Trophoblast cell (in vitro differentiated cells and primary cell): ENCODE results near the gene P2RX7.
"Not testable (repeated sequence)": the region's sequence is repeated elsewhere in the genome, so short reads cannot be mapped to it uniquely, and the experiment has no call there.

Source experiments
- DNase-seq, 2 donors: peaks; one replicate each; pipeline ENCODE4 v3.0.0-alpha.2; 2016
- H2AFZ ChIP-seq: 2 replicates; pipeline ENCODE4 v1.6.1; 2013; ENCODE audit warnings: low read length, moderate library complexity, mild to moderate bottlenecking; ENCODE audit not compliant: insufficient read depth, poor library complexity
- H2AK5ac ChIP-seq: 2 replicates; pipeline ENCODE4 v1.6.1; 2013; ENCODE audit warnings: mild to moderate bottlenecking, low read length
- H2BK120ac ChIP-seq: 2 replicates; pipeline ENCODE4 v1.6.1; 2013; ENCODE audit warnings: low read length, mild to moderate bottlenecking, moderate library complexity; ENCODE audit not compliant: insufficient read depth, poor library complexity
- H2BK12ac ChIP-seq: 2 replicates; pipeline ENCODE4 v1.6.1; 2013; ENCODE audit warnings: mild to moderate bottlenecking, low read length, moderate library complexity
- H2BK5ac ChIP-seq: 2 replicates; pipeline ENCODE4 v1.6.1; 2013; ENCODE audit warnings: low read length, low read depth, moderate library complexity, mild to moderate bottlenecking; ENCODE audit not compliant: poor library complexity
- H3K14ac ChIP-seq: 2 replicates; pipeline ENCODE4 v1.6.1; 2013; ENCODE audit warnings: mild to moderate bottlenecking, low read length
- H3K18ac ChIP-seq: 2 replicates; pipeline ENCODE4 v1.6.1; 2013; ENCODE audit warnings: mild to moderate bottlenecking, low read length
- H3K23ac ChIP-seq: 2 replicates; pipeline ENCODE4 v1.6.1; 2013; ENCODE audit warnings: low read length
- H3K27ac ChIP-seq: 2 replicates; pipeline ENCODE4 v1.5.1; 2013; ENCODE audit warnings: low read depth, mild to moderate bottlenecking, inconsistent platforms, low read length, moderate library complexity
- H3K27me3 ChIP-seq: 2 replicates; pipeline ENCODE4 v1.6.1; 2013; ENCODE audit warnings: inconsistent platforms, mild to moderate bottlenecking, low read length, moderate library complexity; ENCODE audit not compliant: insufficient read depth
- H3K36me3 ChIP-seq, 2 experiments: 1 replicate in 1 of 2; 2 replicates in 1 of 2; pipeline ENCODE4 v1.6.1; 2013; ENCODE audit warnings: low read length in 2 of 2, mild to moderate bottlenecking in 2 of 2, moderate library complexity in 1 of 2; ENCODE audit not compliant: insufficient read depth in 2 of 2, control insufficient read depth in 1 of 2
- H3K4ac ChIP-seq: 2 replicates; pipeline ENCODE4 v1.6.1; 2013; ENCODE audit warnings: low read depth, mild to moderate bottlenecking, low read length, moderate library complexity
- H3K4me1 ChIP-seq, 2 experiments: 1 replicate in 1 of 2; 2 replicates in 1 of 2; pipeline ENCODE4 v1.6.1; 2013; ENCODE audit warnings: low read length in 2 of 2, mild to moderate bottlenecking in 2 of 2, moderate library complexity in 1 of 2; ENCODE audit not compliant: insufficient read depth in 2 of 2, control insufficient read depth in 1 of 2
- H3K4me2 ChIP-seq: 2 replicates; pipeline ENCODE4 v1.6.1; 2013; ENCODE audit warnings: inconsistent platforms, mild to moderate bottlenecking, low read length, moderate library complexity
- H3K4me3 ChIP-seq: 2 replicates; pipeline ENCODE4 v1.5.1; 2013; ENCODE audit warnings: mild to moderate bottlenecking, low read depth, low read length, inconsistent platforms
- H3K79me1 ChIP-seq: one replicate; pipeline ENCODE4 v1.6.1; 2013; ENCODE audit warnings: low read length
- H3K79me2 ChIP-seq: 2 replicates; pipeline ENCODE4 v1.6.1; 2013; ENCODE audit warnings: low read length, mild to moderate bottlenecking; ENCODE audit not compliant: control insufficient read depth, insufficient read depth, poor library complexity
- H3K9ac ChIP-seq: 2 replicates; pipeline ENCODE4 v1.6.1; 2013; ENCODE audit warnings: mild to moderate bottlenecking, low read length
- H3K9me3 ChIP-seq: 2 replicates; pipeline ENCODE4 v1.6.1; 2013; ENCODE audit warnings: low read depth, mild to moderate bottlenecking, control low read depth, inconsistent platforms, low read length; ENCODE audit not compliant: insufficient read depth
- H4K12ac ChIP-seq: 2 replicates; pipeline ENCODE4 v1.6.1; 2013; ENCODE audit warnings: low read depth, mild to moderate bottlenecking, low read length, moderate library complexity
- H4K8ac ChIP-seq: 2 replicates; pipeline ENCODE4 v1.6.1; 2013; ENCODE audit warnings: low read depth, mild to moderate bottlenecking, low read length, moderate library complexity
- H4K91ac ChIP-seq: one replicate; pipeline ENCODE4 v1.6.1; 2013; ENCODE audit warnings: low read depth, mild to moderate bottlenecking, low read length, moderate library complexity
- WGBS: extraction: QIAGEN DNeasy Blood & Tissue Kit; methylation state at CpG from one replicate; pipeline ENCODE4 v1.1.7; 2013; ENCODE audit warnings: missing lambda C conversion rate; ENCODE audit not compliant: insufficient read length, insufficient coverage; ENCODE audit errors: extremely low coverage; 5-methylcytosine and 5-hydroxymethylcytosine counted together

P2RX7 gene

DNA sequence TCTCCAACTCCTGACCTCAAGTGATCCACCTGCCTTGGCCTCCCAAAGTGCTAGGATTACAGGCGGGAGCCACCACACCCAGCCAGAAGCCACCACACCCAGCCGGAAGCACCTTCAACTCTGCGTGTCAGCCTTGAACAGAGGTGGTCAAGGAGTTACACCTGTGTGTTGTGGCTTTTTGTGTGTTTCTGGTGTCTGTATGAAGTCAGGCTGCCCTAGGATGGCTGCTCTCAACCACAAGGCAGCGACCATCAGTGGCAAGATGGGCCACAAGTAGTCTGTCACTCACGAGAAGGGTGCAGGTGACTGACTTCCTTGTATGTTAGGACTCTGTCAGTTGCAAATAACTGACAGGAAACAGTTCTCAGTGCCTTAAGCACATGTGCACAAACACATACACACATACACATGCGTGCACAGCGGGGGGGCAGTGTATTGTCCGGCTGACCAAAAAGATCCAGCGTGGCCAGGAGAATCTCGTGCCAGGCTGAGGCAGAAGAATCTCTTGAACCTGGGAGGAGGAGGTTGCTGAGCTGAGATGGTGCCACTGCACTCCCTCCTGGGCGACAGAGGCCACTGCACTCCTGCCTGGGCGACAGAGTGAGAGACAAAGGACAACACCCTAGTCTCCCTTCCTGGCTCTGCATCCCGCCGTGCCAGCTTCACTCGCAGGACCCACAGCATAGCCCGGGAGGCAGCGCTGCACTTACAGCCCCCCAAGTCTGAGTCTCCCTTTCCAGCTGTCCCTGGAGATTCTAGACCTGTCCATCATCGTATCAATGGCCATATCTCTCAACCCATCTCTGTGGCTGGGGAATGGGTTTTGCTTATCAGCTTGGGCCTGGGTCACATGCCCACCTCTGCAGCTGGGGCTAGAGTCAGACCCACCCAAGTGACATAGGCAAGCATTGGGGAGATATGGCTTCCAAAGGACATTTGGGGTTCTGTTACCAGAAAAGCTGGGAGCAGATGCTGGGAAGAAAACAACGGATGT, 90.9 kb downstream of the P2RX7 start:
- H3K4me1 ChIP-seq, result peaks cover 0 to 2% of the 10 kb centered on the region in 2 experiments
- no peaks in the 10 kb centered on the region for H3K27me3 ChIP-seq
- peaks cover 12 to 16% of the 10 kb centered on the region in 2 experiments for H3K36me3 ChIP-seq
- H3K4ac ChIP-seq, result no peak overlapping the region
- H3K79me1 ChIP-seq, result peaks cover 3% of the 10 kb centered on the region
- no peak overlapping the region for H2BK120ac ChIP-seq
- H3K27ac ChIP-seq, result no peak overlapping the region
- no peak overlapping the region for H3K4me2 ChIP-seq
- no peak overlapping the region for H2AK5ac ChIP-seq
- H3K23ac ChIP-seq, result no peak overlapping the region
- H3K9ac ChIP-seq, result no peak overlapping the region
- H4K91ac ChIP-seq, result no peak overlapping the region
- H2BK5ac ChIP-seq, result no peak overlapping the region
- no peak overlapping the region for H3K14ac ChIP-seq
- H4K12ac ChIP-seq, result no peak overlapping the region
- H3K18ac ChIP-seq, result no peak overlapping the region
- no peak overlapping the region for H4K8ac ChIP-seq
- no peak overlapping the region for H2AFZ ChIP-seq
- H2BK12ac ChIP-seq, result no peak overlapping the region
- H3K4me3 ChIP-seq, result no peak overlapping the region
- H3K79me2 ChIP-seq, result no peaks in the 10 kb centered on the region
- H3K9me3 ChIP-seq, result no peaks in the 10 kb centered on the region
- DNase-seq, result no peak
- WGBS, result no CpG with 5 or more reads among the region's 19 CpGs

GRCh38 chr12:121224591-121224990, 91.9 kb downstream of the P2RX7 start:
- no peak for DNase-seq
- Histone ChIP-seq H4K8ac (no peak overlapping the region), H3K9ac (no peak overlapping the region), H2AFZ (no peak overlapping the region), H2AK5ac (no peak overlapping the region), H2BK5ac (no peak overlapping the region), H3K23ac (no peak overlapping the region), H3K36me3 (peaks cover 17 to 22% of the 10 kb centered on the region in 2 experiments), H3K27ac (no peak overlapping the region), H3K4me1 (peaks cover 6% of the 10 kb centered on the region in 2 experiments), H3K27me3 (no peaks in the 10 kb centered on the region), H3K14ac (no peak overlapping the region), H3K4me2 (no peak overlapping the region), H3K79me2 (no peaks in the 10 kb centered on the region), H3K4ac (no peak overlapping the region), H4K91ac (no peak overlapping the region), H4K12ac (no peak overlapping the region), H2BK12ac (no peak overlapping the region), H3K4me3 (no peak overlapping the region), H3K9me3 (no peaks in the 10 kb centered on the region), H3K18ac (no peak overlapping the region), H3K79me1 (peaks cover 13% of the 10 kb centered on the region), H2BK120ac (no peak overlapping the region)
- no CpG with 5 or more reads among the region's 8 CpGs for WGBS

DNA sequence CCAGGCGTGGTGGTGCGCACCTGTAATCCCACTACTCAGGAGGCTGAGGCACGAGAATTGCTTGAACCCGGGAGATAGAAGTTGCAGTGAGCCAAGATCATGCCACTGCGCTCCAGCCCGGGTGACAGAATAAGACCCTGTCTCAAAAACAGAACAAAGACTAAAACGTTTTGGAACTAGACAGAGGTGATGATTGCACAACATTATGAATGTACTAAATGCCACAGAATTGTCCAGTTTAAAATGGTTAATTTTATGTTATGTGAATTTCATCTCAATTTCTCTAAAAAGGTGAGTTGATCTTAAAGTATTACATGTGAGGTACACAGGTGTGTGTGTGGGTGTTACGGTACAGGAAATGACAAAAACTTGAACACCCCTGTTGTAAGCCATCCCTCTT, 93.7 kb downstream of the P2RX7 start:
- Histone ChIP-seq H4K12ac (no peak overlapping the region), H3K9ac (no peak overlapping the region), H4K91ac (no peak overlapping the region), H3K4me3 (no peak overlapping the region), H3K27ac (no peak overlapping the region), H2BK5ac (no peak overlapping the region), H3K4me2 (no peak overlapping the region), H3K14ac (no peak overlapping the region), H3K9me3 (no peaks in the 10 kb centered on the region), H3K23ac (no peak overlapping the region), H4K8ac (no peak overlapping the region), H2AK5ac (no peak overlapping the region), H2BK120ac (no peak overlapping the region), H3K36me3 (peaks cover 17 to 22% of the 10 kb centered on the region in 2 experiments), H3K79me1 (peaks cover 15% of the 10 kb centered on the region), H2BK12ac (no peak overlapping the region), H3K79me2 (no peaks in the 10 kb centered on the region), H2AFZ (no peak overlapping the region), H3K18ac (no peak overlapping the region), H3K4me1 (peaks cover 7% of the 10 kb centered on the region in 2 experiments), H3K4ac (no peak overlapping the region), H3K27me3 (no peaks in the 10 kb centered on the region)
- no CpG with 5 or more reads among the region's 8 CpGs for WGBS
- peak in 1 of 2 donors; percentile 19 for DNase-seq

- H3K79me2 ChIP-seq, H4K12ac ChIP-seq, H2AFZ ChIP-seq, H3K18ac ChIP-seq, H3K27me3 ChIP-seq, H3K4me3 ChIP-seq, H3K14ac ChIP-seq, H3K9me3 ChIP-seq, H4K8ac ChIP-seq, H3K23ac ChIP-seq, H3K4me1 ChIP-seq, DNase-seq, H2AK5ac ChIP-seq, H2BK120ac ChIP-seq, H3K4me2 ChIP-seq, H3K9ac ChIP-seq, H2BK12ac ChIP-seq, H2BK5ac ChIP-seq, H3K4ac ChIP-seq: not testable (repeated sequence)
- peaks cover 15% of the 10 kb centered on the region for H3K79me1 ChIP-seq
- peak overlapping the region; percentile 6 for H3K27ac ChIP-seq
- H4K91ac ChIP-seq, result peak overlapping the region; percentile 30
- H3K36me3 ChIP-seq, result peaks cover 16 to 19% of the 10 kb centered on the region in 2 experiments
- no CpG with 5 or more reads among the region's 8 CpGs for WGBS
Observed at GRCh38 chr12:121226871-121227270, 94.2 kb downstream of the P2RX7 start.
